Pons (tissue), 1 donor: Measurements from ENCODE around the gene NELFB.
"Not testable (repeated sequence)": the region's sequence is repeated elsewhere in the genome, so short reads cannot be mapped to it uniquely, and the experiment has no call there.

Experiments used
- DNase-seq: peaks from one replicate; pipeline ENCODE4 v3.0.0-alpha.2; 2016; ENCODE audit warnings: low spot score

Gene NELFB

DNA sequence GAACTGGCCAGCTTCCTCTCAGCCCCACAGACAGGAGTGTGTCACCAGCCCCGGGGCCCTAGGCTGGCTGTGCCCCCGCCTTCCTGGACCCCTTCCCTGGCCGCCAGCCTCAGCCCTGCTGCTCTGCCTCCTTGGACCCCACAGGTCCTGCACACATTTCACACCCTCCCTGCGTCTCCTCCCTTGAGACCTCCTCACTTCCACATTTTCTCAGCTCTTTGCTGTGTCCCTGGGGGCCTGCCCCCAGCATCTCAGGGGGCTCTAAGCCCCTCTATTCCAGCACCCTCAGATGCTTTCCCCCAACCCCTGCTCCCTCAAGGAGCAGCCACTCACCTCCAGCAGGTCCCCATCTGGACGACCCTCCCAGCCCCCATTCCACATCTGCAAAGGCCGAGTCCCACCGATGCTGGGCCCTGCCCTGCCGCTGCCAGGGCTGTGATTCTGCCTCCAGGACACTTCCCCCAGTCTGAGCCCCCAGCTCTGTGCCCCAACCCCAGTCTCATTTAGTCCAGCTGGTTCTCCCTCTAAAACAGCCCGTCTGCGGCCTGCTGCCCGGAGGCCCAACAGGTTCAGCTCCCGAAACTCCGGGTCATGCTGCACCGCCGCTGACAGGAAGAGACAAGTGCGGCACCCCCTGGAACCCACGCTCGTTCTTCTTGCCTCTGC lies 20.2 kb upstream of the NELFB start:
- DNase-seq, result no peak

DNA sequence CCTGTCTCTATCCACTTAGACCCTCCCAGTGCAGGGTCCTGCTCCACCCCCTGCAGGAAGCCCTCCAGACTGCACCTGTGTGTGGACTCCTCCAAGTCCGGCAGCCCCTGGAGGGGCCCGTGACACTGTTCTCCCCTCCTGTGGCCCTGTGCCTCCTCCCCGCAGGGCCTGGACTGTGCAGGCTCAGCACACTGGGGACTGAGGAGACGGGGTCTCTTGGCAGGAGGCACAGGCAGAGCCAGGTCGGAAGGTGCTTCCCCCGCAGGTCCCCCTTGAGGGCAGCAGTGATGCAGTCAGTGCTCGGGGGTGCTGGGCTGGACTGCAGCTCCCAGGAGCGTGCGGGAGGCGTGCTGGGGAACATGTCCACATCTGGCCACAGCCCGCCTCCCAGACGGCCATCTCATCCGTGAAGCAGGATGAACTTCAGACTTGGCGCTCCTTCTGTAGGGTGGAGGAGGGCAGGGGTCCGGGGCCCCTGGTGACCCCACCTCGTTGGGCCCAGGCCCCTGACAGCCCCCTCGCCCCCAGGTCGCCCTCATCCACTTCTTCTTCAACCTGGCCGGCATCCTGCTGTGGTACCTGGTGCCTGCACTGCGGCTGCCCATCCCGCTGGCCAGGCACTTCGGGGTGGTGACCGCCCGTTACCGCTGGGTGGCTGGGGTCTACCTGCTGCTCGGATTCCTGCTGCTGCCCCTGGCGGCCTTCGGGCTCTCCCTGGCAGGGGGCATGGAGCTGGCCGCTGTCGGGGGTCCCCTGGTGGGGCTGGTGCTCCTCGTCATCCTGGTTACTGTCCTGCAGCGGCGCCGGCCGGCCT lies 19.5 kb upstream of the NELFB start:
- no peak for DNase-seq

DNA sequence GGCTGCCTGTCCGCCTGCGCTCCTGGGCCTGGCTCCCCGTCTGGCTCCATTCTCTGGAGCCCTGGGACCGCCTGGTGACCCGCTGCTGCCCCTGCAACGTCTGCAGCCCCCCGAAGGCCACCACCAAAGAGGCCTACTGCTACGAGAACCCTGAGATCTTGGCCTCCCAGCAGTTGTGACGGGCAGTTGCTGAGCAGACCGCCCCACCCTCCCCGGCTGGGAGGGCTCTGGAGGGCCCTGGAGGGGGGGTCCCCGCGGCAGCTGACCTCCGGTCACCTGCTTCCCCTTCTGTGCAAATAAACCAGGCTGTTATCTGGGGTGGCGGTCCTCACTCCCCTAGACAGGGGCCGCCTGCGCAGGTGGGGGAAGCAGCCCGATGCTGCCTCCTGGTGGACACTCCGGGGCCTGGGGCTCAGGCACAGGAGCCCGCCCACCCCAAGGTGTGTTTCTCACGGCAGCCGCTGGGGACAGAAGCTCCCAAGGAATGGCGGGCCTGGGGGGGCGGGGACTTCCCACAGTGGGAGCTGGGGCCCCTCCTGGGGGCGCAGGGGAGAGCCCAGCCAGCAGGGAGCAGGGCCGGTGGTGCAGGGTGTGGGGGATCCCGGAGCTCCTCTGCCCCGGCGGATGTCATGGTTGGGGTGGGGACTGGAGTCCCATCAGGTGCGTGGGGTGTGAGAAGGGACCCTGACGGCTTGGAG lies 18.7 kb upstream of the NELFB start:
- DNase-seq, result peak; percentile 64

DNA sequence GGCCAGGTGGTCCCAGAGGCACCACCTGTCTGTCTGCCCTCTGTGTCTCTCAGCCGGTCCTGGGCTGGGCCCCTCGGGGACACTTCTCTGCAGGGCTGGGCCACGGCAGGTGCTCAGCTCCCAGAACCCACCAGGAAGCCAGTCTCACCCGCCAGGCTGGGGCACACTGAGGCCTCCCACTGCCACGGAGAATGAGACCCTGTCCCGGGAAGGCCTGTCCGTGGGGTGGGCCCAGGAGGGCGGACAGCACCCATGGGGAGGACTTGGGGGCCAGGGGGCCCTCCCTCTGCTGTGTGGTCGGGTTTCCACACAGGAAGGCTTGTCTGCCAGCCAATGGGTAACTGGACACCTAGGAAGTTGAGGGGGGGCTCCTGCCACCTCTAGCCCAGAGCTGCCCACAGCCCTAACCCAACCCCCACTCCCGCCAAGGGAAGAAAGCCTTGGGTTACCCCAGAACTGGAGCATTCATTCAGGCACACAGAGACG lies 18.1 kb upstream of the NELFB start:
- no peak for DNase-seq

DNA sequence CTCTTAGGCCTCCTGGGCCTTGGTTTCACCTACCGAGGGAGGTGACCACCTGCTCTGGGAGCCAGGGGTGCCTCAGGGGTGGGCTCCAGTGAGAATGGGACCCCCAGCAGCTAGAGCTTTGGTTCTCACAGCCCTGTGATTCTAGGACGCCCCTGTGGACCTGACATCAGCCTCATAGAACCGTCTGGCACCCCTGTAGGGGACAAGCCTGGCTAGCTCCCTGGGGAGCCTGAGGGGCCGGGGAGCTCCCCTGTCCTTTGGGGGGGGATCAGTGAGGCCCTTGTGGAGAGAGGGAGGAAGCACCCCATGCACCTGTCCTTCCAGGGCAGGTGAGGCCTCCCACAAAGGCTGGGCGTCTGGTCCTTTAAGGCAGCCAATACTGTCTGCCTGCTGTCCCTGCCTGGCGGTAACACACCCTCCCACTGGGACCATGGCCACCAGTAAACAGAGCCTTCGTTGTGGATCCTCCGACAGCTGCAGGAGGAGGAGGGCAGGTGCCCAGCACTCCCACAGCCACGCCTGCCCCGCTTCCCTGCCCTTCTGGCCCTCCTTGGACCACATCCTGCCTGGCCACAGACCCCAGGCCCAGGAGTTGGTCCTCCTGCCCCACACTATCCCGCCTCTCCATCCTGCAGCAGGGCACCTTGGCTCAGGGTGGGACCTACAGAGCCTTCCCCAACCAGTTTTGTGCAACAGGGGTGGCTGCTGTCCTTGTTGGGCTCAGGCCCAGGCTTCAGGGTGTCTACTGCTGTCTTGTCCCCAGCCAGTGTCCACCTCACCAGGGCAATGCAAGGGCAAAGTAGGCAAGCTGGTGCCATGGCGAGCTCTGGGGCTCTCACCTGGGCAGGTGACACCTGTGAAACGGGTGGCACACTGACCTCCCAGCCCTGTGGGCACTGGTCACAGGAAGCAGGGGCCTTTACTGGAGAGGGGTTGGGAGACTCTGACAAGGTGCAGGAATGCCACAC lies 17.1 kb upstream of the NELFB start:
- DNase-seq, result peak; percentile 93

DNA sequence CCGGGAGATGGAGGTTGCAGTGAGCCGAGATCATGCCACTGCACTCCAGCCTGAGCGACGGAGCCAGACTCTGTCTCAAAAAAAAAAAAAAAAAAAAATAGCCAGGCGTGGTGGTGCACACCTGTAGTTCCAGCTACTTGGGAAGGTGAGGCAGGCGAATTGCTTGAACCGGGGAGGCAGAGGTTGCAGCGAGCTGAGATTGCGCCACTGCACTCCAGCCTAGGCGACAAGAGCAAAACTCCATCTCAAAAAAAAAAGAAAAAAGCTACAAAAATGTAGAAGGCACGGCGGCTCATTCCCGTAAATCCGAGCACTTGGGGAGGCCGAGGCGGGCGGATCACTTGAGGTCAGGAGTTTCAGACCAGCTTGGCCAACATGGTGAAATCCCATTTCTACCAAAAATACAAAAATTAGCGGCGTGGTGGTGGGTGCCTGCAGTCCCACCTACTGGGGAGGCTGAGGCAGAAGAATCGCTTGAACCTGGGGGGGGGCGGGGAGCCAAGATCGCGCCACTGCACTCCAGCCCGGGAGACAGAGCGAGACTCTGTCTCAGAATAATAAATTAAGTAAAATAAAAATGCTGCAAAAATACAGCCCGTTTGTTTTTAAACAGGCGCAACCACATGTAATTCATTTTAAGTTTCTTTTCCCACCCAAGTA lies 15.5 kb upstream of the NELFB start:
- not testable (repeated sequence) for DNase-seq

DNA sequence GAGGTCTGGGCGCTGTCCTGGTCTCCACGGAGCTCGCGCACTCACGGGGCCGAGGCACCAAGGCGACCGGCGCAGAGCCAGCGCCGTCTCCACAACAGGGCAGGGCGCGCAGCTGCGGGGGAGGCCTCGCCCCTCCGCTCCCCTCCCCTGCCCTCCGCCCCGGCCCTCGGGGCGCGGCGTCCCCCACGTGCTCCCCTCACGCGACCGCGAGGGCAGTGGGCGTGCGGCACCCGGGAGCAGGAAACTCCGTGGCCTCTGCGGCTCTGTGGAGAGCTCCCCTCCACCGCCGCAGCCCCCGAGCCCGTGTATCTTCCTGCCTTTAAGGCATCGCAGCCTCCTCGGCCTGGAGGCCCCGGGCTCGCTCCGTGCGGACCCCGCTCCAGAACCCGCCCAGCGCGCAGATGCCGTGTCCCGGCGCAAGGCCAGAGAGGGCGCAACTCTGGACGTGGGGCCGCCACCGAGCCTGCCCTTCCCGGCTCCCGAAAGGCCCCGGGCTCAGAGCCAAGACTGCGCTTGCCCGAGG lies 14.7 kb upstream of the NELFB start:
- peak; percentile 77 for DNase-seq

DNA sequence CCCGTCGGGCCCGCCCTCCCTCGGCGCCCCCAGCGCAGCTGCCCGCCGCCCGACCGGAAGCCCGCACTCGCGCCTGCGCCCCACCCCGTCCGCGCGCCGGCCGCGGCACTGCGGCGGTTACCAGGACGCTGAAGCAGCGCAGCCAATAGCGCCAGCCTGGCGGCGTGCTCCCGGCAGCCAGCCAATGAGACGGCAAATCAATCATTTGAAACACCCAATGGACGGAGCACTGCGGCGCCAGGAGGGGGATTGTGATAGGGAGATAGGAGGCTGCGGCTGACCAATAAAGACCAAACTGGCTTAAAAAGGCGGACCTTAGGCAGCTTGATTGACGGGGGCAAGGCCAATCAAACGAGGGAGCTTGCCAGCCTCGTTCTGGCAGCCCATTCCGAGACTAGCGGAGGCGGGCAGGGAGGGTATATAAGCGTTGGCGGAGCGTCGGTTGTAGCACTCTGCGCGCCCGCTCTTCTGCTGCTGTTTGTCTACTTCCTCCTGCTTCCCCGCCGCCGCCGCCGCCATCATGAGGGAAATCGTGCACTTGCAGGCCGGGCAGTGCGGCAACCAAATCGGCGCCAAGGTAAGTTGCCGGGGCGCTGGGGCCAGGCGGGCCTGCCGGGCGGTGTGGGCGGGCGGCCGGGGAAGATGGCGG lies 14.2 kb upstream of the NELFB start, which contains the start of gene TUBB4B:
TSS of gene TUBB4B (plus strand) at position 447 of the 649 bp plus-strand sequence. CDS start at position 521, 74 bp downstream.
- DNase-seq, result peak; percentile 100

DNA sequence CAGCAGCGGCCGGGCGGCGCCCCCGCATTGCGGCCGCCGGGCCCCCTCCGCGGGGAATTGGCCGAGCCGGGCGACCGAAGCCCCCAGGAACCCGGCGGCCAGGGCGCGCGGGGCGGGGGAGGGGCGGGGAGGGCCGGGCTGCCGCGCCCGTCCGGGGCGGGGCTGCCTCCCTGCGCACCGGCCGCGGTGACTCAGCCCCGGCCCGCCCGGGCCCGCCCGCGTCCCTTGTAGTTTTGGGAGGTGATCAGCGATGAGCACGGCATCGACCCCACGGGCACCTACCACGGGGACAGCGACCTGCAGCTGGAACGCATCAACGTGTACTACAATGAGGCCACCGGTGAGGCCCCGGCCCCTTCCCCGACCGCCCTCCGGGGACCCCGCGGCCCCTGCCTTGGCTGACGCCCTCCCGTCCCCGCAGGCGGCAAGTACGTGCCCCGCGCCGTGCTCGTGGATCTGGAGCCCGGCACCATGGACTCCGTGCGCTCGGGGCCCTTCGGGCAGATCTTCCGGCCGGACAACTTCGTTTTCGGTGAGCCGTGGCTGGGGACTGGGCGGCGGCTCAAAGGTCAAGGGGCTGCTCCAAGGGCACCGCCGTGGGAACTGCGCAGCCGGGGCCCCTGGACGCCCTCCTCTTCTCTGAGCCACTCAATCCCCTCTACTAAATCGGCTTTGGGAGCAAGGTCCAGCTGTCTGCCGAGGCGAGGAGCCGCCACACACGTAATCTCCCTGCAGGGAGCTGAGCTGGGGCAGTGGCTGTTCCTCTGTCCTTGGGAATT lies 13.4 kb upstream of the NELFB start:
- no peak for DNase-seq

DNA sequence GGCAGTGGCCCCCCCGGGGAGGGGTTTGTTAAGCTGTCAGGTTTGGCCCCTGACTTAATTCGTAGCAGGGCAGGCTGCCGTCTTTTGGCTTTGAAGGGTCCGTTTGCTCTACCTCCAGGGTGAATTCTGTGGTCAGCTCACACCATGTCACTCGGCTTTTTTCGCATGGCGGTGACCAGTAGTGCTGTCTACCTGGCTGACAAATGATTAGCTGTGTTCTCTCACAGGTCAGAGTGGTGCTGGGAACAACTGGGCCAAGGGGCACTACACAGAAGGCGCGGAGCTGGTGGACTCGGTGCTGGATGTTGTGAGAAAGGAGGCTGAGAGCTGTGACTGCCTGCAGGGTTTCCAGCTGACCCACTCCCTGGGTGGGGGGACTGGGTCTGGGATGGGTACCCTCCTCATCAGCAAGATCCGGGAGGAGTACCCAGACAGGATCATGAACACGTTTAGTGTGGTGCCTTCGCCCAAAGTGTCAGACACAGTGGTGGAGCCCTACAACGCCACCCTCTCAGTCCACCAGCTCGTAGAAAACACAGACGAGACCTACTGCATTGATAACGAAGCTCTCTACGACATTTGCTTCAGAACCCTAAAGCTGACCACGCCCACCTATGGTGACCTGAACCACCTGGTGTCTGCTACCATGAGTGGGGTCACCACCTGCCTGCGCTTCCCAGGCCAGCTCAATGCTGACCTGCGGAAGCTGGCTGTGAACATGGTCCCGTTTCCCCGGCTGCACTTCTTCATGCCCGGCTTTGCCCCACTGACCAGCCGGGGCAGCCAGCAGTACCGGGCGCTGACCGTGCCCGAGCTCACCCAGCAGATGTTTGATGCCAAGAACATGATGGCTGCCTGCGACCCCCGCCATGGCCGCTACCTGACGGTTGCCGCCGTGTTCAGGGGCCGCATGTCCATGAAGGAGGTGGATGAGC lies 12.6 kb upstream of the NELFB start:
- DNase-seq, result no peak

DNA sequence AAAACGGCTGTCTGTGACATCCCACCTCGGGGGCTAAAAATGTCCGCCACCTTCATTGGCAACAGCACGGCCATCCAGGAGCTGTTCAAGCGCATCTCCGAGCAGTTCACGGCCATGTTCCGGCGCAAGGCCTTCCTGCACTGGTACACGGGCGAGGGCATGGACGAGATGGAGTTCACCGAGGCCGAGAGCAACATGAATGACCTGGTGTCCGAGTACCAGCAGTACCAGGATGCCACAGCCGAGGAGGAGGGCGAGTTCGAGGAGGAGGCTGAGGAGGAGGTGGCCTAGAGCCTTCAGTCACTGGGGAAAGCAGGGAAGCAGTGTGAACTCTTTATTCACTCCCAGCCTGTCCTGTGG lies 11.9 kb upstream of the NELFB start:
- not testable (repeated sequence) for DNase-seq

DNA sequence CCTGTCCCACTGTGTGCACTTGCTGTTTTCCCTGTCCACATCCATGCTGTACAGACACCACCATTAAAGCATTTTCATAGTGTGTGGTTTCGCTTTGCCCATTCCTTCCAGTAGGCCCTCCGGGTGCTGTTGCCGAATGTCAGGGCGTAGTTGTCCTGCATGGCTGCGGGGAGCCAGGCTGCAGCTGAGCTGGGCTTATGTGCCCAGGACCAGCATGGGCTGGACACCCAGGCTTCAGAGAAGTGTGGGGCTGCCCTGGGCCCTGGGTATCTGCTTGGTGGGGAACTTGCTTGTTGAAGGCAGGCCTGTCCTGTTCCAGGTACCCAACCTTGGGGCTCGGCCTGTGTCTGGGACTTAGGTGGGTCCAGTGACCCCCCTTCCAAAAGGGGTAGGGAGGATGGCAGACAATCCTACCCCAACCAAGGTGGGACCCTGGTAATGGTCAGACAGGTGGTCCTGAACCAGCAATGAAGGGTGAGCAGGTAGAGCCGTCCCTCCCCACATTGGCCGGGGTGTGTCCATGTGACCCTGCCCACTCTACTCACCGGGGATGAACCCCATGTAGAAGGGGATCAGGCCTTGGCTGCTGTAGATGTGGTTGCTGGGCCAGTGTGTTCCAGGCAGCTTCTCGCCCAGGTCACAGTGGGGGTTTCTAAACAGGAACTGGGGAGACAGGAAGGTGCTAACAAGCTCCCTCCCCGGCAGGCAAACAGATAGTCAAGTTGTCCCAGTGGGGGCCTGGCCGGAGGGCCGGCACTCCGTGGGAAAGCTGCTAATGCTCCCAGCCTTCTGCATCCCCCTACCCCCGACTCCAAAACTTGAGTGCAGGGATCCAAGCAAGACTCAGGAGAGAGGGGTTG lies 11.3 kb upstream of the NELFB start:
- DNase-seq, result no peak

DNA sequence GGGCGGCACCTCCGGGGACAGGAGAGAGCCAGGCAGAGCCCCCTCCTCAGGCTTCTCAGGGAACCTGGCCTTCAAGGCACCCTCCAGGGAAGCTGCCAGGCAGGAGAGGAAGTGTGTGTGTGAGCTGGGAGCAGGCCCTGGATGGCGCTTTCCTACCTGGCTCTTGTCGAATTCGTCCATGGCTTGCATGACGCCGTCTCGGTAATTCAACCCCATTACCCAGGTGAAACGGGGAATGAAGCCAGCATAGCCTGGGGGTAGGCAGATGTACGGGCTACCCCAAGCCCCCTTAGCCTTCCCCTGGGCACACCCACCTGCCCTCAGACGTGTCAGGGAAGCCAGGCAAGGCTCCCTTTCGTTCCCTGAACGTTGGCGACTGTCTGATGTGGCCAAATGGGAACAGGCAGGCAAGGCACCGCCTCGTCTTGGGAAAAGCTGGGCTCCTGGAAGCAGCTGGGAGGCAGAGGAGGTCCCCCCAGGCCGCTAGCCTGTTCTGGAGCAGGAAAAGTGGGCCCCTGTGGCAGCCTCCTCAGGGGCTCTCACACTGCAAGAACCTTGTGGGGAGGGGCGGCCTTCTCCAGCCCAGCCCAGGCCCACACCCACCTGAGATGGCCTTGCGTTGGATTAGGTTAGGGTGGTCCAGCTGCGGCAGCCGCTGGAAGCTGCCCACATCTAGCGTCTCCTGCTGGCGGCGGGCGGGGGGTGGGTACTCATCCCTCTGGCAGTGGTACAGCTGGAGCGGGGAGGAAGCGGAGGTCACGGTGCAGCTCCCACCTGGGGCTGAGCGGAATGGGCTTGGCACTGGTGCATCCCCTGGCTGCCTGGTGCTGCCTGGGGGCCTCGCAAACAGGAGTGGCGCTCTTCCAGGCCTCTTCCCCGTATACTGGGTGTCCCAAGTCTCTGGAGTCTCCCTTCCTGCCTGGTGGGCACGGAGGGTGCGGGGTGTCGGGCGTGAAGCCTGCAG lies 10.4 kb upstream of the NELFB start:
- no peak for DNase-seq

DNA sequence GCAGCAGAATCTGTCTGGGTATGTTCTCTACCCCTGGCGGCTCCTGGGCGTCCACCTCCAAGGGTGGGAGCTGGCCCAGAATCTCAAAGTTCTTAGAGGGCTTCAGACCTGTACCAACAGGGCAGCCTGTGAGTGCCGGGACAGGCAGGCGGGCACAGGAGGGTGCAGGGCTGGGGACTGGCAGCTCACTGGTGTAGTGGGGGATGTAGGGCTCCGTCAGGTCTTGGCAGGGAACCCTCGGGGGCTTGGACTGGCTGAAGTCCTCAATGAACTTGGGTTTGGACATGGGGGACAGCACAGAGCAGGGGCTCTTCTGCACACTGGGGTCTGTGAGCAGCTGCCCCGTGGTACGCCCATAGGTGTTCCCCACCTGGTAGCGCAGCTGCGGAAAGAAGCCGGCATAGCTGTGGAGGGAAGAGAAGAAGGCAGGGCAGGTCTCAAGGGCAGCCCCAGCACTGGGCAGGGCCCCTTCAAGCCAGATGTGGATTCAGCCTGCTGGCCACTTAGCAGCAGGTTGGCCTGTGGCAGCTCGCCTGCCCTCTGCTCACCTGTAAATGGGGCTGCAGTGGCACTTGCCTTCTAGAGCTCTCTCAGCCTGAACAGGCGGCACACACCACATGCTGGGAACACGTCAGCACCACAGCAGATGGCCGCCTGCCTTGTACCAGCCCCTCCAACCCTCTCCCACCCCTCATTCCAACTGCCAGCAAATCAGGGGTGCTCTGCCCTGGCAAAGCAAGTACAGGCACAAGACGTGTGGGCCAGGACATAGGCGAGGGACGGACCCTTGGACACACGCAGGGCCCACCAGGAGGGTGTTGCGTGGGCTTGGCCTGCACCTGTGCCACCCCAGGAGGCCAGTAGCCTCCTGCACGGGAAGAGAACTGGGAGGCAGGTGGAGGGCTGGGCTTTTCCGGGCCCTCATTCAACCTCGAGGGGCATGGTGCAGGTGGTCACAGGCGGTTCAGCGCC lies 9.4 kb upstream of the NELFB start:
- DNase-seq, result no peak
